GM10248 (cell line): ENCODE results near the gene CCR5.

Source experiments
- CTCF ChIA-PET: fragments of 300-600 bp; sonication (Branson Sonifier 250); formaldehyde crosslinking; extraction: SDS; loops from one replicate; lab custom pipeline; 2021; ENCODE audit warnings: antibody characterized with exemption; lab: Yijun Ruan, JAX
- POLR2A ChIA-PET: fragments of 350-650 bp; sonication (Branson Sonifier 250); formaldehyde crosslinking; extraction: SDS; loops from one replicate; lab custom pipeline; 2020; ENCODE audit warnings: antibody characterized with exemption; lab: Yijun Ruan, JAX
- DNase-seq: peaks from one replicate; pipeline ENCODE4 v3.0.0; 2012; ENCODE audit errors: extremely low spot score
- TF ChIP-seq, protein P1 (sequence below): IDR thresholded peaks from 2 replicates; pipeline ENCODE4 v1.5.1; 2012; ENCODE audit warnings: mild to moderate bottlenecking, low read depth; ENCODE audit errors: extremely low read depth, missing control alignments, control extremely low read depth

The CCR5 gene

DNA sequence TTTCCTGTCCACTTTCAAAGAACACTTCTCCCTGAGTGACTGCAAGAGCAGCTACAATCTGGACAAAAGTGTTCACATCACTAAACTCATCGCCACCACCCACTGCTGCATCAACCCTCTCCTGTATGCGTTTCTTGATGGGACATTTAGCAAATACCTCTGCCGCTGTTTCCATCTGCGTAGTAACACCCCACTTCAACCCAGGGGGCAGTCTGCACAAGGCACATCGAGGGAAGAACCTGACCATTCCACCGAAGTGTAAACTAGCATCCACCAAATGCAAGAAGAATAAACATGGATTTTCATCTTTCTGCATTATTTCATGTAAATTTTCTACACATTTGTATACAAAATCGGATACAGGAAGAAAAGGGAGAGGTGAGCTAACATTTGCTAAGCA is 38.1 kb downstream of the CCR5 start:
- POLR2A ChIA-PET: no interaction called here
- DNase-seq: no peak
- CTCF ChIA-PET: interaction anchor here (1.3 to 1.8 kb wide), 4 partner anchors 8 to 201 kb away, joined by 3 to 4 read pairs (median 4); partner anchors contain the start of gene CCR1
- TF ChIP-seq, protein P1, sequence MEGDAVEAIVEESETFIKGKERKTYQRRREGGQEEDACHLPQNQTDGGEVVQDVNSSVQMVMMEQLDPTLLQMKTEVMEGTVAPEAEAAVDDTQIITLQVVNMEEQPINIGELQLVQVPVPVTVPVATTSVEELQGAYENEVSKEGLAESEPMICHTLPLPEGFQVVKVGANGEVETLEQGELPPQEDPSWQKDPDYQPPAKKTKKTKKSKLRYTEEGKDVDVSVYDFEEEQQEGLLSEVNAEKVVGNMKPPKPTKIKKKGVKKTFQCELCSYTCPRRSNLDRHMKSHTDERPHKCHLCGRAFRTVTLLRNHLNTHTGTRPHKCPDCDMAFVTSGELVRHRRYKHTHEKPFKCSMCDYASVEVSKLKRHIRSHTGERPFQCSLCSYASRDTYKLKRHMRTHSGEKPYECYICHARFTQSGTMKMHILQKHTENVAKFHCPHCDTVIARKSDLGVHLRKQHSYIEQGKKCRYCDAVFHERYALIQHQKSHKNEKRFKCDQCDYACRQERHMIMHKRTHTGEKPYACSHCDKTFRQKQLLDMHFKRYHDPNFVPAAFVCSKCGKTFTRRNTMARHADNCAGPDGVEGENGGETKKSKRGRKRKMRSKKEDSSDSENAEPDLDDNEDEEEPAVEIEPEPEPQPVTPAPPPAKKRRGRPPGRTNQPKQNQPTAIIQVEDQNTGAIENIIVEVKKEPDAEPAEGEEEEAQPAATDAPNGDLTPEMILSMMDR: no peak

DNA sequence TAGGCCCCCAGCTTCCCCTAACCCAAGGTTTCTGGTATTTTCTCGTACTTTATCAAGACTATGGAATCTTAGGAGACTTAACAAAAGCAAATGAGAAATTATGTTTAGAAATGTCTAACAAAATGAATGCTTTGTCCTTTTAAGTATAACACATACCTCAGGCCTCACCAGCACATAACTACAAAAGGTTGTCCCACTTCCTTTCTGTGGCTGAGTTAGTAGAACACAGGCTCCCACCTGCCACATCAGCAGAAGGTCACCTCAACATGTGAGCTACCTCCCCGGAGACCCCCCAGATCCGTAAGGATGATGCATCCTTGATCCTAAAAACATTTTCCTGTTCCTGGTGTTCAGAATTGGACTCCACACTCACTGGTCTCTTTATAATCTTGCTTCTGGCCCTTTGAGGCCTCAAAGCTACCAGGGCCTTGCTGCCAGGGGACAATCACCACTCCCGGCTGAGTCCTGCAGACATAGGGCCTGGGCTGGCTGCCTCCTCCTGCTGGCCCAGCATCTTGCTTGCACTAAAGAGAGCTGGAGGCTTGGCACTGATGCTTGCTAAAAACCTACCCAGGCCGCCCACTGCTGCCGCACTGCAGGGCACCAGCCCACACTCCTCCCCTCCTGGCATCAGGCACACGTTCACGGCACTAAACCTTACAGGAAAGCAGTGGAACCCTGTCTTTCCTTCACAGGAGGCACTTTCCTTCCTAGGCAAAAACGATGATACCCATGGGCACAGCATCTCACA is 39.2 kb downstream of the CCR5 start:
- ChIA-PET POLR2A (no interaction called here), CTCF (interaction anchor here (1.6 kb wide), 1 partner anchor 10 kb away, joined by 4 read pairs; no protein-coding TSS in a partner anchor)
- TF ChIP-seq, protein P1: no peak
- DNase-seq: no peak

DNA sequence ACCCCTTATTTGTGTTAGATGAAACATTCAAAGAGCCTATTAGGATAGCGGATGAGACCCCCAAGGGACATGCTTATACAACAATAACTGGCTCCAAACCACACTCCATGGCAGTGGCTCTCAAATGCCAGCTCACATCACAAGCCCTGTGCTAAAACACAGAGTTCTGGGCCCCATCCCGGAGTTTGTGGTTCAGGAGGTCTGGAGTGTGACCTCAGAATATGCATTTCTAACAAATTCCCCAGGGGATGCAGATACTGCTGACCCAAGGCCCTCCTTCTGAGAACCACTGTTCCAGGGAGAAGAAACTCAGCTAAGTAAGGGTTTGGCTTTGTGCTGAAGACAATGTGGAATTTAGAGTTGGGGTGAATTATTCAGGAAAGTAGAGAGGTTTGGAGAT is 39.9 kb downstream of the CCR5 start:
- TF ChIP-seq, protein P1: no peak
- POLR2A ChIA-PET: no interaction called here
- CTCF ChIA-PET: interaction anchor here (1.6 to 1.7 kb wide), 2 partner anchors 11 to 78 kb away, joined by 4 to 5 read pairs; no protein-coding TSS in a partner anchor
- no peak for DNase-seq

DNA sequence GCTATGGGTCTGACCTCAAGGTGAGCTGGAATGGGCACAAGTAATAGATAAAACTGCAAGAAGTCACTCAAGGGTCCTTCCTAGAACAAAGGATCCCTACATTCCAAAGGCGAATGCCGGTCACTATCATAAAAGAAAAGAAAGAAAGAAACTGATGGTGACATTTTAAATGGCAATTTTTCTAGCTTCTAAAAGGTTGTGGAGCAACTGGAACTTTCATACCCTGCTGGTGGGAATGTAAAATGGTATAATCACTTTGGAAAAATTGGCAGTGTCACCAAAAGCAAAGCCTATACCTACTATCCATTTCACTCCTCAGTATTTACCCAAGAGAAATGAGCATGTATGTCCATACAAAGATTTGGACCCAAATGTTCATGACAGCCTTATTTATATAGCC is 40.5 kb downstream of the CCR5 start:
- no peak for DNase-seq
- TF ChIP-seq, protein P1: no peak
- CTCF ChIA-PET: interaction anchor here (1.6 to 1.7 kb wide), 2 partner anchors 11 to 77 kb away, joined by 4 to 5 read pairs; no protein-coding TSS in a partner anchor
- POLR2A ChIA-PET: no interaction called here

GRCh38 chr3:46412786-46413298 is 42.1 kb downstream of the CCR5 start:
- TF ChIP-seq, protein P1: no peak
- ChIA-PET POLR2A (no interaction called here), CTCF (no interaction called here)
- DNase-seq: no peak

GRCh38 chr3:46413951-46414350 is 43.2 kb downstream of the CCR5 start:
- TF ChIP-seq, protein P1: no peak
- CTCF ChIA-PET: no interaction called here
- no peak for DNase-seq
- POLR2A ChIA-PET: no interaction called here
